ENCODE results near the gene PAX8. TPM values are rescaled to one million over a fixed set of nuclear protein-coding genes. Genes with fewer than 3 reads are reported as not detected.
A peak's percentile ranks its signal among the peaks of the same experiment; 100 is the strongest.

Gene PAX8
- total and polyA plus RNA-seq, 10 donors = 0.06 to 2.8 (median 1.0) TPM

DNA sequence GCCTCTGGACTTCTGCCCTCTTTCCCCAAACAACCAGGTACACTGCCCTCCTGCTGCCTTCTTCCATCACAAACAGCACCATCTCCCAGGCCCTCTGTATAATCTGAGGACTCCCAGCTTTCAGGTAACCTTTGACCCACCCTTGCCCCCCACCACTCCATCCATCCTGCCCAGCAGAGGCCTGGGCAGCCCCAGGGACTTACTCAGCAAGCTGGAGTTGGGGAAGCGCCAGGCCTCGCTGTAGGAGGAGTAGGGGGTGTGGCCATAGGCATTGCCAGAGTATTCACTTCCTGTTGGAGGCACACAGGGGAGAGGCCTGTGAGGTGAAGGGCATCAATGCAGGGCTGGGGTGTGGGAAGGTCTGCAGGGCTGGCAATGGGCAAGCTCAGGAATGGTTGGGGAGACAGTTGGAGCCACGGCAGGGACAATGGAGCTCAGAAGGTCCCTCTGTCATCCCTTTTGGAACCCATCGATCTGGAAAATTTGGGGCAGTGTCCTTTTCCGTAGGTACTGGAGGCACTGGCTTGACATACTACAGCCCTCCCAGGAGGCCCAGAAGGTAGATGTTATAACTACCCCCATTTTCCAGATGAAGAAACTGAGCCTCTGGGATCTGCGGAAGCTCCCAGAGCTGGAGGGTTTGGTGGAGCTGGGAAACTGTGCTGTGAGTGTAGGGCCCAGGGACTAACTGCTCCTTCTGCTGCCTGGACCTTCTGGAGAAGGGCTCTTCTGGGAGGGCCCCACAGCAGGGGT, 58.7 kb downstream of the PAX8 start:
- DNase-seq = no peak
- no peaks in the 10 kb centered on the region for H3K27me3 ChIP-seq (replicated peaks in 1 of 7)
- WGBS, 5 donors = 58 to 75% (median 72%) methylated on average over 6 of the region's 6 CpGs

DNA sequence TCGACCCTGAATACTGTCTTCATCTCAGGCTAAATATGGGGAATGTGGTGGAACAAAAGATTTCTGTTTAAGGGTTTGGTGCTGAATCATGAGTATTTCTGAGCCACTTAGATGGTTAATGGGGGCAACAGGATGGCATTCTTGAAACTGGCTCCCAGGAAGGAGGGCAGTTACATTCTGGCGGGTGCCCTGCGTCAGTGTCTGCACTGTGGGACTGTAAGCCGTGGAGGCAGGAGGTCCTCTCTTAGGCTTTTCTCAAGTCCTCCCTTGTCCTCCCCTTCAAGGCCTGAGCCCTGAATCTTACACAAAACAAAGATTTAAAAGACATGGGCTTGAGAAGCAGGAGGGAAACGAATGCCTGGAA, 59.2 kb downstream of the PAX8 start:
- intact Hi-C loops (cut with DNase I; ENCODE audit: low total_unique reads) = no loop called here
- Histone ChIP-seq H3K4me1 (peaks cover 11 to 39% (median 29%) of the 10 kb centered on the region in 6 donors), H3K36me3 (no peaks in the 10 kb centered on the region), H3K27ac (no peak overlapping the region), H3K9me3 (no peaks in the 10 kb centered on the region), H3K4me3 (no peak overlapping the region), H3K27me3 (replicated peaks in 1 of 7) (no peaks in the 10 kb centered on the region)
- DNase-seq = no peak
- WGBS, 5 donors = 76 to 85% (median 79%) methylated on average over 5 of the region's 5 CpGs
- TF ChIP-seq POLR2A (IDR thresholded peaks at IDR 0.05) = no peak
- TF ChIP-seq, protein P1, sequence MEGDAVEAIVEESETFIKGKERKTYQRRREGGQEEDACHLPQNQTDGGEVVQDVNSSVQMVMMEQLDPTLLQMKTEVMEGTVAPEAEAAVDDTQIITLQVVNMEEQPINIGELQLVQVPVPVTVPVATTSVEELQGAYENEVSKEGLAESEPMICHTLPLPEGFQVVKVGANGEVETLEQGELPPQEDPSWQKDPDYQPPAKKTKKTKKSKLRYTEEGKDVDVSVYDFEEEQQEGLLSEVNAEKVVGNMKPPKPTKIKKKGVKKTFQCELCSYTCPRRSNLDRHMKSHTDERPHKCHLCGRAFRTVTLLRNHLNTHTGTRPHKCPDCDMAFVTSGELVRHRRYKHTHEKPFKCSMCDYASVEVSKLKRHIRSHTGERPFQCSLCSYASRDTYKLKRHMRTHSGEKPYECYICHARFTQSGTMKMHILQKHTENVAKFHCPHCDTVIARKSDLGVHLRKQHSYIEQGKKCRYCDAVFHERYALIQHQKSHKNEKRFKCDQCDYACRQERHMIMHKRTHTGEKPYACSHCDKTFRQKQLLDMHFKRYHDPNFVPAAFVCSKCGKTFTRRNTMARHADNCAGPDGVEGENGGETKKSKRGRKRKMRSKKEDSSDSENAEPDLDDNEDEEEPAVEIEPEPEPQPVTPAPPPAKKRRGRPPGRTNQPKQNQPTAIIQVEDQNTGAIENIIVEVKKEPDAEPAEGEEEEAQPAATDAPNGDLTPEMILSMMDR (IDR thresholded peaks at IDR 0.05 in 8 of 11, conservative IDR thresholded peaks at IDR 0.05 in 3 of 11) = no peak
- TF ChIP-seq POLR2AphosphoS5 (IDR thresholded peaks at IDR 0.05) = no peak

More for the DNA sequence above, 58.7 kb downstream of the PAX8 start:
- intact Hi-C loops (cut with DNase I; ENCODE audit: low total_unique reads) = no loop called here
- peaks cover 11 to 39% (median 29%) of the 10 kb centered on the region in 6 donors for H3K4me1 ChIP-seq
- H3K9me3 ChIP-seq = no peaks in the 10 kb centered on the region
- no peak for TF ChIP-seq POLR2A (IDR thresholded peaks at IDR 0.05)
- peak in 2 of 3 donors; percentile 41 to 49 for TF ChIP-seq POLR2AphosphoS5 (IDR thresholded peaks at IDR 0.05)
- H3K27ac ChIP-seq = no peak overlapping the region
- no peaks in the 10 kb centered on the region for H3K36me3 ChIP-seq
- no peak overlapping the region for H3K4me3 ChIP-seq

DNA sequence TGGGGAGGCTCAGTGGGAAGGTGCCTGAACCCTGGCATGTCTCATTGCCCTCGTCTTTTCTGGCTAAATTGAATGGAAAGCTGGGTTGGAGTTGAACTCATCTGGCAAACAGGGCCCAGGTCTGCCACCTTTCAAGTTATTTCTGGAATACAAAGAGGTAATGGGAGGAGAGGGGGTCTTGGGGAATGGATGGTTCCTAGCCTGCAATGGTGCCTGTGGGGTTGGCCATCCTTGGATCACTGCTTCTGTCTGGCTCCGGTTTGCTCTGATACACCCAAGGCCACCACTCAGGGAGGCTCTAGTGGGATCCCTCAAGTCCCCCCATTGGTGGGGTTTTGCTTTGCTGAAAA, 59.7 kb downstream of the PAX8 start:
- H3K9me3 ChIP-seq = no peaks in the 10 kb centered on the region
- intact Hi-C loops (cut with DNase I; ENCODE audit: low total_unique reads) = no loop called here
- no peak overlapping the region for H3K4me3 ChIP-seq
- H3K27me3 ChIP-seq (replicated peaks in 1 of 7) = no peaks in the 10 kb centered on the region
- H3K27ac ChIP-seq = no peak overlapping the region
- TF ChIP-seq, protein P1 (IDR thresholded peaks at IDR 0.05 in 8 of 11, conservative IDR thresholded peaks at IDR 0.05 in 3 of 11) = no peak
- no peak for TF ChIP-seq POLR2AphosphoS5 (IDR thresholded peaks at IDR 0.05)
- TF ChIP-seq POLR2A (IDR thresholded peaks at IDR 0.05) = no peak
- WGBS, 5 donors = 85 to 93% (median 88%) methylated on average over 2 of the region's 2 CpGs
- H3K36me3 ChIP-seq = no peaks in the 10 kb centered on the region
- H3K4me1 ChIP-seq = peaks cover 11 to 39% (median 29%) of the 10 kb centered on the region in 6 donors
- no peak for DNase-seq

DNA sequence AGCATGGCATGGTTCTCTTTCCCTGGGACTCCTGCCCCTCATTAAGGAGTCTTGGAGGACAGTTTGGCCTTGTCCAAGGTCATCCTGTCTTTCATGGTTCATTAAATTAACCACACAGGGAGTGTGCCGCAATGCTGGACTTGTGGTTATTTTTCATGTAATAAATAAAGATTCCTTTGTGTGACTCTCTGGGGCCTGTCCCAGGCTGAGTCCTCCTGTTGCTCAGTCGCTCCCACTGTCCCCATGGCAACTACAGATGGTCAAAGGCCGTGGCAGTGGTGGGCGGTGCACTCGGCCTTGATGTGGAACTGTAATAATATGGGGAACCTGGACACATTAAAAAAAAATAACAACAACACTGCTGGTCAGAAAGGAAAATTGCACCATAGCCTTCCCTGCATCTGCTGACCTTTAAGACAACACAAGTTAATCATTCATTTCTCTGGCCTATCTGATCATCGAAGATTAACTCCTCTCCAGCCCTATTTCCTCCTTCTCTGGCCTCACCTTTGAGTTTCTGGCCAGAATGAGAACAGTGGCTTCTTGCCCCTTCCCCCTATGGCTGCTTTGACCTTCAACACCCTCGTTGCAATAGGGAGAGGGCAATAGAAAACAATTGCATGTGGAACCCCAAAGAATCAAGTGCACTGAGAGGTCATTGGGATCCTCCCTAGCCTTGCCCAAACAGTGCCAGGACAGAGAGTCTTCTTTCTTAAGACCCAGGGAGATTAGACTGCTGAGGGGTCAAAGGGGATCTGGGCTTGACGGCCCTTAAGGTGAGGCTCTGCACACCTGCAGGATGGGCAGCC, 60.2 kb downstream of the PAX8 start:
- no peak for DNase-seq
- peak overlapping the region in 3 of 8 donors; percentile 36 to 56 (median 41) for H3K27ac ChIP-seq
- TF ChIP-seq POLR2AphosphoS5 (IDR thresholded peaks at IDR 0.05) (no peak), POLR2A (IDR thresholded peaks at IDR 0.05) (no peak)
- TF ChIP-seq, protein P1 (IDR thresholded peaks at IDR 0.05 in 8 of 11, conservative IDR thresholded peaks at IDR 0.05 in 3 of 11) = no peak
- no peak overlapping the region for H3K4me3 ChIP-seq
- peaks cover 11 to 39% (median 29%) of the 10 kb centered on the region in 6 donors for H3K4me1 ChIP-seq
- H3K9me3 ChIP-seq = no peaks in the 10 kb centered on the region
- 56 to 74% (median 64%) methylated on average over 8 of the region's 8 CpGs for WGBS, 5 donors
- no peaks in the 10 kb centered on the region for H3K27me3 ChIP-seq (replicated peaks in 1 of 7)
- intact Hi-C loops (cut with DNase I; ENCODE audit: low total_unique reads) = no loop called here
- no peaks in the 10 kb centered on the region for H3K36me3 ChIP-seq
